Inflammatory macrophage treated with lipopolysaccharide for 4 hours (primary cell): Measurements from ENCODE around the gene CNPY1.
"Not testable (repeated sequence)": the region's sequence is repeated elsewhere in the genome, so short reads cannot be mapped to it uniquely, and the experiment has no call there.

Experiments used
- DNase-seq: peaks from one replicate; pipeline ENCODE4 v3.0.0-alpha.2; 2020

CNPY1 gene

GRCh38 chr7:155577509-155577905, 31.1 kb upstream of the CNPY1 start:
- no peak for DNase-seq

DNA sequence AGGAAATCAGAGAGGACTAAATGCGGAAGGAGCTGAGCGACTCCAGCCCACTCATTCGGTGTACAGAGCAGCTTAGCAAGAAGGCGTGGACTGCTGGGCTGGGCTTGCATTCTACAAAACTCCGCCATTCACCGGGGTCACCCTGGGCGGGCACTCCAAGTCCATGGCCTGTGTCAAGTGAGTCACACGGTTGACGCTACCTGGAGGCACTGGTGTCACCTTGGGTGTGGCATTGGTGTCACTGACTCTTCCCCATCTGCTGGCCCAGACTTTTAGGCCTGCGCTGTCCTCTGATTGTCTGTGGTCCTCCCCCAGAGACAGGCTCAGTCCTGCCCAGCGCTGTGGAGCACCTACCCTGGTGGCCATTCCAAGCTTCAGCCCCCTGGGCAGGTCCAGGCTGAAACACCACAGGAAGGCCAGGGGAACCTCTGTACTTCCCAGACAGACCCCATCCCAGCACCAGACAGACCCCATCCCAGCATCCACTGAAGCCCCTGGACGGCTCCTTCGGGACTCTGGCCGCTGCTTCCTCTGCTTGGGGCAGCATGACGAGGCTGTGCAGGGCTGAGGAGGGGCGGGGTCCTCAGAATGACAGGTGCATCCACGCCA, 30.6 kb upstream of the CNPY1 start:
- no peak for DNase-seq

DNA sequence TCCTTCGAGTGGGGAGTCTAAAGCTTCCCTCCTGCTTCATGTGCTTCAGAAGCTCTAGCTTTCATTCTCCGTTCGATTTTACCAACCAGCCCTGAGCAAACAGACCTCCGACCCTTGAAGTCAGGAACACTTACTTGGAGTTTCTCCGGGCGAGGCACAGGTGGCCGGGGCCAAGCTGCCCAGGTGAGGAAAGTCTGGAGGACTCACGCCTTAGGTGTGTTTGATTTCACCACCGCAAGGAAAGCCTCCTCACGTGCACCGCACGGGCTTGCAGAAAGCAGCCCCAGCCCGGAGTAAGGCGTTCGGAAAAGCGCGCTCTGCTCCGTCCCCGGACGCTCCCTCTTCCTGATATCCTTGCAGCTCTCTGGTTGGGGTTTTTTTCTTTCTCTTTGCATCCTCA, 30.1 kb upstream of the CNPY1 start:
- DNase-seq = no peak

- DNase-seq = no peak
Measured at GRCh38 chr7:155574556-155575290, 28.4 kb upstream of the CNPY1 start.

DNA sequence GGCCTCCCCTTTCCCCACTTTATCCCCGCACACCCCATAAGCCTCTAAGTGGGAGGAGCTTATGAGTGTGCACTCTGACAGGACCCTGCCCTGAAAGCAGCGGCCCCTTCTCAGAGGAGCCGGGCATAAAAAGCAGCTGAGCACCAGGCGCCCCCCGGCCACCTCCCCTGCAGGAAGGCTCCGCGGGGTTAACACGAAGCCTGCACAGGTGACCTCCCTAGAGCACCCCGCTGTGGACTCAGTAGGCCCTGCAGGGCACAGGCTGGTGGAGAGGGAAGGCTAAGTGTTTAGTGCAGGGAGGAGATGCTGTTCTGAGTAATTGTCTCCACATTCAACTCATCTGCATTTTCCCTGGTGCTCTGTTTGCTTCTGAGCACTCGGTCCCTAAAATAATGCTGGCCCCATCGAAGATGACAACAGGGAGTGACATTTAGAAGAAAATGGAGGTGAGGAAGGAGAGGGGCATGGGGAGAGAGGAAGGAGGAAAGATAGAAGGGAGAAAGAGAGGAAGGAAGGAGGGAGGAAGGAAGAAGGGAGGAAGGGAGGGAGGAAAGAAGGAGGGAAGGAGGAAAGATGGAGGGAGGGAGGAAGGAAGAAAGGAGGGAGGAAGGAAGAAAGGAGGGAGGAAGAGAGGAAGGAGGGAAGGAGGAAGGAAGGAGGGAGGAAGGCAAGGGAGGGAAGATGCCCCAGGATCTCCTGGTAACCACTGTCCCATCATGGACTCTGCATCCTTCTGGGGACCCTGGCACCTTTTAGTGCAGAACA, 25.4 kb upstream of the CNPY1 start:
- DNase-seq = no peak

DNA sequence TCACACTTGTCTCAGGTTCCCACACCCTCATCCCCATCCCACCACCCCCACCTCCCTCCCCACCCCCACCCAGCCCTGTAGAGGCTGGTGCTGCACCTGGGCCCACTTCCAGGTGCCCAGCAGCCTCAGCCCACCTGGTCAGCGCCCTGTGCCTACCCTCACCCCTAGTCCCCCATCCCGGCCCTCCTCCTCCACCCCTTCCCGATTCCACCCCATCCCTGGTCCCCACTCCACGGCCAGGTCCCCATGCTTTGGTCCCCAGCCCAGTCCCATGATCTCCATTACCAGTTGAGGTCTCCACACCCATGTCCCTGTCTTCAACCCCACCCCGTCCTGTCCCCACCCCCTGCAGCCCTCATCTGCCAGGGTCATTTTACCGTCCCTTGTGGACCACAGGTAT, 24.6 kb upstream of the CNPY1 start:
- DNase-seq = no peak

DNA sequence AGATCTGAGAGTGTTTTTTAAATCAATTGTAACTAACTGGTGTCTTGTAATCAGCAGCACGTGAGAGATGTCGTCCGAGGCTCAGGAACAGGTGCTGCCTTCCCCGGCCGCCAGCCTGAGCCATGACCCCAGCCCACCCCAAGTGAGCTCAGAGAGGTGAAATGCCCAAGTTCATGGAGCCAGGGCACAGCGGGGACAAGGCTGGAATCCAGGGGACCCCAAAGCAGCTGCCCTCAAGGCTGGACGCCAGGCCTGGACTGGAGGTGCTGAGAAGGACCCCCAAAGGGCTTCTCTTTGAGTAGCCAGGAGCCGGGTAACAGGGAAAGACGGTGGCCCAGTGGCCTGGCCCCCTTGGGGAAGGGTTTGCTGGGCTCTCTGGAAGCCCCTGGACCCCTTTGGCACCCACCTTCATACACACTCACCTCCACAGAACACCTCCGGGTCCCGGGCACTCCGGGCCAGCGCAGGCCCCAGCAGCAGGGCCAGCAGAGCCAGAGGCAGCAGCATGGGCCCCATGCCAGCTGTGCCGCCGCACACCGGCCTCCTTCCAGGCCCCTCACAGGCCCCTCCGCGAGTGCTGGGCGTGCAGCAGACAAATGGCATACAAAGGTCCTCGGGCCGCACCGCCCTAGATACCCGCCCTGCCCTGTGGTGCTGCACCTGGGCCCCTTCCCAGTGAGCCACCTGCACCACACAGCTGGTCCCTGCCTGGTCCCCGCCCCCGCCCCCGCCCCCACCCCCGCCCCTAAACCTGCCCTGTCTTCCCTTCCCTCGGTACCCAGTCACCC, 24.0 kb upstream of the CNPY1 start:
- no peak for DNase-seq

DNA sequence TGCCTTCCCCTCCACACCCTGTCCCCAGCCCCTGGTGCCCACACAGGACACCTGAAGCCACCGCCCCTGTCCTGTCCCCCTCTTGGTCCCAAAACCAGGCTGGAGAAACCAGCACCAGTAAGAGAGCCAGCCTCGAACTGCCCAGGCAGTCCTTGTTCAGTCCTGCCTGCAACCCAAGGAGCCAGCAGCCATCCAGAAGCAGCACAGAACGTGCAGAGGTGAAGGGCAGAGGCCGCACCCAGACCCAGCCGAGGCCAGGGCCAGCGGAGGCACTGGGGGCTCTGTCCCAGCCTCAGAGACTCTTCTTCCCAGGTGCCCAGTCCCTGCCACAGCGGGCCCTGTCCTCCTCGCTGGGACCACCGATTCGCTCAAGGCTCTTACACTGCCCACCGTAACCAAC, 23.3 kb upstream of the CNPY1 start:
- DNase-seq = no peak

- DNase-seq = no peak
Measured at GRCh38 chr7:155568842-155569494, 22.6 kb upstream of the CNPY1 start.

GRCh38 chr7:155568333-155568660, 21.9 kb upstream of the CNPY1 start:
- DNase-seq = no peak

GRCh38 chr7:155567646-155568332, 21.4 kb upstream of the CNPY1 start:
- DNase-seq = no peak

DNA sequence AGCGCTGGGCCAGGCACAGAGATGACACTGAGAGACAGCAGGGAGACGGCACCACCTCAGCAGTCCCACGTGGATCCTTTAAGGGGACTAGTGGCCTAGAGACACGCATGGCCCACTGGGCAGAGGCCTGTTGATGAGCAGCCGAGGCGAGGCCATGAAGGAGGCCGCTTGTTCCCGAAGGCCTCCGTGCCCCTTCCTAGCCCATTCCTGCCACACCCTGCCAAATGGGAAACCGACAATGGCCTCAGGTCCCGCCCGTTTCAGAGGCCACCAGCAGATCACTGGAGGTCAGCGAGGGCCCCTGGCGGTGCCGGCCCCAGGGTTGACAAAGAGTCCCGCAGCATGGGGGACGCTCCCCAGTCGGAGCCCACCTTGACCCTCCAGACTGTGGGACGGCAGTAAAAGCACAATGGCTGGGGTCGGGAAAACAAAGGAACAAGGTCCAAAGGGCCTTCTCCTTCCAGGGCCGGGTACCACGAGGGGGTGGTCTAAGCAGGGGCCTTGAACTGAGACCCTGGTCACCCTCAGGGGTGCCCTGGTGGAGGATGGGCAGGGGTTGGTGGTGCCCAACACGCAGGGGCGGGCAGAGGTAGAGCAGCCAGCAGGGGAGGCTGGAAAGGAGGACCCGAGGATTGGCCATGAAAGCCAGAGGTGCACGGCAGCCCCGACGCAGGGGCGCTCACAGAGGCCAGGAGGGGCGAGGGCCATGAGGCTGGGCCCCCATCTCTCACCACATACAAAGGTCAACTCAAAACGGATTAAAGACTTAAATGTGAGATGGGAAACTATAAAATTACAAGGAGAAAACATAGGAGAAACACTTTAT, 19.9 kb upstream of the CNPY1 start:
- no peak for DNase-seq

- no peak for DNase-seq
Measured at GRCh38 chr7:155565596-155565995, 19.2 kb upstream of the CNPY1 start.

GRCh38 chr7:155562976-155563375, 16.6 kb upstream of the CNPY1 start:
- DNase-seq = not testable (repeated sequence)

DNA sequence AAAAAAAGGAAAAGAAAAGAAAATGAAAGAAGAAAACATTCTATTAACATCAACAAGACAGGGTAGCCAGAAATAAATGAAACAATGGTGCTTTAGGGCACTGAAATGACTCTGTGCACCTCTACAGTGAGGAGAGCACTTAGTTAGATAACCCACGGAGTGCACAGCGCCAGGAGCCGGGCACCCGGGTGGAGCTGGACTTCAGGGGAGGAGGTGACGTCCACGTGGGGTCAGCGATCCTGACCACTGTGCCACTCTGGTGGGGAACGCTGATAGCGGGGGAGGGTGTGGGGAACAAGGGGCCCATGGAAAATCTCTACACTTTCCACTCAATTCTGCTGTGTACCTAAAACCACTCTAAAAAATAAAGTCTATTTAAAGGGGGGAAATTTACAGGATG, 15.7 kb upstream of the CNPY1 start:
- no peak for DNase-seq

DNA sequence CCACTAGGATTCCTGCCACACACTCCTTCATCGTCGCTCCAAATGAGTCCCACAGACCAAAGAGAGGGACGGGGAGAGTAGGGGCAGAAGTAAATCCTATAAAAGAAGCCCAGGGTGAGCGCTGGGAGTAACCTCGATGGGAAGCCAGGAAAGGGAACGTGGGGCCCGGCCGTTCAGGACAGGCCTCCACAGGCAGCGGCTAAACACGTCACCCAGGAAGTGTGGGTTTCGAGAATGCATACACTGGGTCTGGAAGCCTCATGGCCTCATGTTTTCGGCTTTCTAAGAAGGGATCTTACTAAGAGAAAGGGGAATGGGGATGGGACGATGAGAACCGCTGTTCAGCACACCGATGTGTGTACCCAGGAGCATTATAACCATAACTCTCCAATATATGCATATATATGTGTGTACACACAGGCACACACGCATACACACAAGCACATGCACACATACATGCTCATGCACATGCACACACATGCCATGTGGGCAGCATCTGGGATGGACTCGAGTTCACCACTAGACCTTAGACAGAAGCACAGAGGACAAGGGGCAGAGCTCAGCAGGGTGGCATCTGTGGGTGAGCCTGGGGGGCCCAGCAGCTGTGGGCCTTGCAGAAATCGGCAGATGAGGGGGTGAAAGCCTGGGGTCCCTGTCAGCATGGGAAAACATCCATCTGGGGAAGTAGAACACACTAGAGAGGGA, 14.8 kb upstream of the CNPY1 start:
- no peak for DNase-seq

GRCh38 chr7:155560196-155560885, 14.0 kb upstream of the CNPY1 start:
- DNase-seq = no peak

- no peak for DNase-seq
Measured at GRCh38 chr7:155559519-155560108, 13.3 kb upstream of the CNPY1 start.

DNA sequence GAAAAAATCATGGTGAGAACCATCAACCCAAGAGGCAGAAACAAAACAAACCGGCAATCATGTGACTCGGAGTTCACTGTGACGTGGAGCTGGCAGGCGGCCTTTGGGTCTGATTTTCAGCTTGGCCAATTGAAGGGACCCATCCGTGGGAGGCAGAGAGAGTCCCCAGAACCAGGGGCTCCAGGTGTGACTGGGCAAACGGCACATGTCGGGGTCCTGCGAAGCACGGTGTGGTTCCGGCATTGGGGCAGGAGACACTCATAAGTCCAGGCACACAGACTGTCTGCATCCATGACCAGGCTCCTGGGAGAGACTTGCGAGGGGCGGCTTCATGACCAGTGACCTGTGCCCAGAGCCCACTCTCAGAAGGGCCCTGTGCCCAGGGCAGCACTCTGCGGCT, 12.6 kb upstream of the CNPY1 start:
- DNase-seq = no peak

DNA sequence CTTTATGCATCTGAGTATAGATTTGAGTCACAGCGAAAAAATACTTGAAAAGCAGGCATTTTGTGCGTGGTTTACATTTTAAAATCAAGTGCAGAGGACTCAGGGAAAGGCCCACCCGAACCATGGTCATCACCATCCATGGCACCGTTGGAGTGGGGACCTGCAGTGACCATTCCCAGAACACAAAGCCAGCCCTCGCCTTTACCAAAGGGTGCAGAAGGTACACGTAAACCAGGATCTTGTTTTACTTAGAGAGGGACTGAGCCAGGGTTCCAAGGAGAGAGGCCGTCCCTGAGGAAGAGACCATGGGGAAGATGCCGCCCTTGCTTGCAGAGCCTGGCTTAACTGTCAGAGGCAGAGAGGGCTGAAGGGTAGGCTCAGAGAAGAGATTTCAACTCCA, 12.0 kb upstream of the CNPY1 start:
- no peak for DNase-seq
